GM23248 (cell line): Measurements from ENCODE around the gene ELOVL7.

Source experiments
- EZH2 ChIP-seq: fragments of 200-600 bp; sonication (generic); IDR thresholded peaks from 2 replicates; pipeline ENCODE4 v1.6.1; 2018; ENCODE audit warnings: antibody characterized with exemption, mild to moderate bottlenecking; ENCODE audit not compliant: insufficient read depth, poor library complexity, severe bottlenecking
- EZH2phosphoT487 ChIP-seq: fragments of 200-600 bp; sonication (generic); IDR thresholded peaks from 2 replicates; pipeline ENCODE4 v1.6.1; 2018; ENCODE audit warnings: antibody characterized with exemption, moderate library complexity, mild to moderate bottlenecking, low read depth; ENCODE audit not compliant: insufficient read depth

- no peak for TF ChIP-seq EZH2phosphoT487
- TF ChIP-seq EZH2, result no peak
Measured at GRCh38 chr5:60887096-60887495, 43.0 kb upstream of the ELOVL7 start.
